ENCODE data around the gene CLHC1.

DNA sequence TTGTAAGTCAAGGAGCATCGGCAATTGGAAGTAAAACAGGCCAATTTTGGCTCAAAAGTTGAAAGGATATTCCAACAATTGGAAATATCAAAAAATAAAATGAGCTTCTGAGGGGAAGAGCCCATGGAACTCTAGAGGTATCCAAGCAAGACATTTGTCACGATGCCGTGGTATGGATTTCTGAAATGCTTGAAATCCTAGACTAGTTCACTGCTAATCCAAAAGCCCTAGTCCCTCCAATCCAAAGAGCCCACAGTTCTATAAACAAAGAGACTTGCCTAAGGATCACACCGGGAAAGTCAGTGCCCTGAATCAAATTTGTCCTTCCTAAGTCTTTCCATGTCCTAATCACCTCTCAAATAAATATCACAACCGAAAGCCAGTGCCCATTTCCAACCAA, 85.1 kb downstream of the CLHC1 start:
- TF ChIP-seq, protein P1, sequence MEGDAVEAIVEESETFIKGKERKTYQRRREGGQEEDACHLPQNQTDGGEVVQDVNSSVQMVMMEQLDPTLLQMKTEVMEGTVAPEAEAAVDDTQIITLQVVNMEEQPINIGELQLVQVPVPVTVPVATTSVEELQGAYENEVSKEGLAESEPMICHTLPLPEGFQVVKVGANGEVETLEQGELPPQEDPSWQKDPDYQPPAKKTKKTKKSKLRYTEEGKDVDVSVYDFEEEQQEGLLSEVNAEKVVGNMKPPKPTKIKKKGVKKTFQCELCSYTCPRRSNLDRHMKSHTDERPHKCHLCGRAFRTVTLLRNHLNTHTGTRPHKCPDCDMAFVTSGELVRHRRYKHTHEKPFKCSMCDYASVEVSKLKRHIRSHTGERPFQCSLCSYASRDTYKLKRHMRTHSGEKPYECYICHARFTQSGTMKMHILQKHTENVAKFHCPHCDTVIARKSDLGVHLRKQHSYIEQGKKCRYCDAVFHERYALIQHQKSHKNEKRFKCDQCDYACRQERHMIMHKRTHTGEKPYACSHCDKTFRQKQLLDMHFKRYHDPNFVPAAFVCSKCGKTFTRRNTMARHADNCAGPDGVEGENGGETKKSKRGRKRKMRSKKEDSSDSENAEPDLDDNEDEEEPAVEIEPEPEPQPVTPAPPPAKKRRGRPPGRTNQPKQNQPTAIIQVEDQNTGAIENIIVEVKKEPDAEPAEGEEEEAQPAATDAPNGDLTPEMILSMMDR (IDR thresholded peaks at IDR 0.05; ENCODE audit: borderline replicate concordance, extremely low read depth, low read length, poor library complexity, severe bottlenecking) = no peak
- no peak for TF ChIP-seq EZH2 (IDR thresholded peaks at IDR 0.05; ENCODE audit: borderline replicate concordance, low read depth, low read length, severe bottlenecking)

Measured in DND-41 (cell line).